Measurements from ENCODE around the gene CARS1. TPM values are rescaled to one million over a fixed set of nuclear protein-coding genes. Genes with fewer than 3 reads are reported as not detected.
A peak's percentile ranks its signal among the peaks of the same experiment; 100 is the strongest.

The CARS1 gene
- total and polyA plus RNA-seq, 7 experiments from 2014 or later: 23.9 to 70.4 (median 38.5) TPM

GRCh38 chr11:3041699-3042441 lies 15.4 kb downstream of the CARS1 start:
- Mint-ChIP-seq H3K27me3 (no peaks in the 10 kb centered on the region), H3K27ac (peak overlapping the region in 3 of 9 donors; percentile 11 to 56 (median 31)), H3K4me1 (peaks cover 6 to 28% (median 15%) of the 10 kb centered on the region in 7 donors), H3K4me3 (no peak overlapping the region), H3K36me3 (peaks cover 5 to 23% (median 10%) of the 10 kb centered on the region in 5 donors), H3K9me3 (no peaks in the 10 kb centered on the region)
- Histone ChIP-seq H3K27ac (ENCODE audit: low read depth, low read length) (no peak overlapping the region), H3K4me1 (ENCODE audit: control insufficient read depth in 2 of 2, insufficient read depth in 2 of 2, low read length in 2 of 2) (peaks cover 3 to 7% of the 10 kb centered on the region in 2 donors), H3K9me3 (ENCODE audit: control insufficient read depth in 2 of 3, low read length in 3 of 3) (no peaks in the 10 kb centered on the region), H3K4me3 (ENCODE audit: low read length) (no peak overlapping the region), H3K27me3 (ENCODE audit: control insufficient read depth in 2 of 2, insufficient read depth in 2 of 2, low read length in 2 of 2) (no peaks in the 10 kb centered on the region), H3K36me3 (ENCODE audit: control insufficient read depth in 2 of 3, insufficient read depth in 3 of 3, low read length in 3 of 3) (peaks cover 5 to 84% (median 12%) of the 10 kb centered on the region in 3 experiments)
- ATAC-seq: no peak
- DNase-seq: no peak
- intact Hi-C loops (cut with micrococcal nuclease): no loop called here
- POLR2A ChIA-PET: no interaction called here
- CTCF ChIA-PET: no interaction called here

GRCh38 chr11:3040881-3041280 lies 16.3 kb downstream of the CARS1 start:
- ChIA-PET POLR2A (no interaction called here), CTCF (no interaction called here)
- no peak overlapping the region for H3K27ac Mint-ChIP-seq
- H3K4me1 ChIP-seq (ENCODE audit: control insufficient read depth in 2 of 2, insufficient read depth in 2 of 2, low read length in 2 of 2): peaks cover 3 to 7% of the 10 kb centered on the region in 2 donors
- no peaks in the 10 kb centered on the region for H3K27me3 Mint-ChIP-seq
- peaks cover 11 to 88% (median 12%) of the 10 kb centered on the region in 3 experiments for H3K36me3 ChIP-seq (ENCODE audit: control insufficient read depth in 2 of 3, insufficient read depth in 3 of 3, low read length in 3 of 3)
- H3K27me3 ChIP-seq (ENCODE audit: control insufficient read depth in 2 of 2, insufficient read depth in 2 of 2, low read length in 2 of 2): no peaks in the 10 kb centered on the region
- peaks cover 7 to 33% (median 19%) of the 10 kb centered on the region in 5 donors for H3K36me3 Mint-ChIP-seq
- intact Hi-C loops (cut with micrococcal nuclease): no loop called here
- H3K9me3 ChIP-seq (ENCODE audit: control insufficient read depth in 2 of 3, low read length in 3 of 3): no peaks in the 10 kb centered on the region
- H3K4me1 Mint-ChIP-seq: peaks cover 12 to 36% (median 22%) of the 10 kb centered on the region in 7 donors
- no peak for DNase-seq
- H3K9me3 Mint-ChIP-seq: no peaks in the 10 kb centered on the region
- H3K27ac ChIP-seq (ENCODE audit: low read depth, low read length): no peak overlapping the region
- no peak overlapping the region for H3K4me3 ChIP-seq (ENCODE audit: low read length)
- no peak for ATAC-seq
- no peak overlapping the region for H3K4me3 Mint-ChIP-seq

- H3K4me1 ChIP-seq (ENCODE audit: control insufficient read depth in 2 of 2, insufficient read depth in 2 of 2, low read length in 2 of 2): peaks cover 3 to 7% of the 10 kb centered on the region in 2 donors
- ChIA-PET CTCF (interaction anchor here (1.0 to 4.6 kb wide), 5 partner anchors 13 to 149 kb away, joined by 3 to 25 read pairs (median 4); no protein-coding TSS in a partner anchor), POLR2A (interaction anchor here (1.3 kb wide), 1 partner anchor 49 kb away, joined by 4 read pairs; no protein-coding TSS in a partner anchor)
- DNase-seq (no peak), ATAC-seq (no peak)
- H3K27me3 ChIP-seq (ENCODE audit: control insufficient read depth in 2 of 2, insufficient read depth in 2 of 2, low read length in 2 of 2): no peaks in the 10 kb centered on the region
- H3K9me3 Mint-ChIP-seq: no peaks in the 10 kb centered on the region
- peaks cover 12 to 28% (median 19%) of the 10 kb centered on the region in 7 donors for H3K4me1 Mint-ChIP-seq
- peaks cover 11 to 81% (median 12%) of the 10 kb centered on the region in 3 experiments for H3K36me3 ChIP-seq (ENCODE audit: control insufficient read depth in 2 of 3, insufficient read depth in 3 of 3, low read length in 3 of 3)
- no peak overlapping the region for H3K27ac ChIP-seq (ENCODE audit: low read depth, low read length)
- no peak overlapping the region for H3K4me3 Mint-ChIP-seq
- no peaks in the 10 kb centered on the region for H3K27me3 Mint-ChIP-seq
- no peak overlapping the region for H3K4me3 ChIP-seq (ENCODE audit: low read length)
- H3K9me3 ChIP-seq (ENCODE audit: control insufficient read depth in 2 of 3, low read length in 3 of 3): no peaks in the 10 kb centered on the region
- H3K36me3 Mint-ChIP-seq: peaks cover 8 to 46% (median 24%) of the 10 kb centered on the region in 5 donors
- intact Hi-C loops (cut with micrococcal nuclease): loop anchor here (1.0 to 2.0 kb wide), 3 partner anchors 19 to 53 kb away; partner anchors contain the start of gene CARS1 (in 1 of the 2)
- H3K27ac Mint-ChIP-seq: peak overlapping the region in 1 of 9 donors; percentile 31
These were observed 19.3 kb downstream of the CARS1 start for GRCh38 chr11:3037945-3038271.

GRCh38 chr11:3037040-3037944 lies 19.9 kb downstream of the CARS1 start:
- POLR2A ChIA-PET: interaction anchor here (1.3 kb wide), 1 partner anchor 48 kb away, joined by 4 read pairs; no protein-coding TSS in a partner anchor
- Histone ChIP-seq H3K36me3 (ENCODE audit: control insufficient read depth in 2 of 3, insufficient read depth in 3 of 3, low read length in 3 of 3) (peaks cover 11 to 81% (median 12%) of the 10 kb centered on the region in 3 experiments), H3K9me3 (ENCODE audit: control insufficient read depth in 2 of 3, low read length in 3 of 3) (no peaks in the 10 kb centered on the region), H3K4me3 (ENCODE audit: low read length) (no peak overlapping the region), H3K27ac (ENCODE audit: low read depth, low read length) (no peak overlapping the region), H3K4me1 (ENCODE audit: control insufficient read depth in 2 of 2, insufficient read depth in 2 of 2, low read length in 2 of 2) (peaks cover 3 to 7% of the 10 kb centered on the region in 2 donors), H3K27me3 (ENCODE audit: control insufficient read depth in 2 of 2, insufficient read depth in 2 of 2, low read length in 2 of 2) (no peaks in the 10 kb centered on the region)
- DNase-seq: peak in 7 of 9 donors; percentile 9 to 43 (median 23)
- Mint-ChIP-seq H3K36me3 (peaks cover 8 to 52% (median 25%) of the 10 kb centered on the region in 5 donors), H3K9me3 (no peaks in the 10 kb centered on the region), H3K27ac (peak overlapping the region in 4 of 9 donors; percentile 18 to 87 (median 48)), H3K4me1 (peaks cover 12 to 32% (median 18%) of the 10 kb centered on the region in 7 donors), H3K27me3 (no peaks in the 10 kb centered on the region), H3K4me3 (peak overlapping the region in 1 of 10 donors; percentile 43)
- intact Hi-C loops (cut with micrococcal nuclease): loop anchor here (1.0 to 2.0 kb wide), 3 partner anchors 20 to 54 kb away; partner anchors contain the start of gene CARS1 (in 1 of the 2)
- peak; percentile 72 for ATAC-seq
- CTCF ChIA-PET: interaction anchor here (1.0 to 4.6 kb wide), 5 partner anchors 15 to 148 kb away, joined by 4 to 25 read pairs (median 4); no protein-coding TSS in a partner anchor

- CTCF ChIA-PET: interaction anchor here (1.2 to 4.6 kb wide), 2 partner anchors 54 to 61 kb away, joined by 4 to 25 read pairs; no protein-coding TSS in a partner anchor
- Mint-ChIP-seq H3K27ac (peak overlapping the region in 2 of 9 donors; percentile 18 to 30), H3K27me3 (no peaks in the 10 kb centered on the region), H3K4me1 (peaks cover 12 to 38% (median 19%) of the 10 kb centered on the region in 7 donors), H3K4me3 (peak overlapping the region in 2 of 10 donors; percentile 10 to 47), H3K36me3 (peaks cover 8 to 54% (median 26%) of the 10 kb centered on the region in 5 donors), H3K9me3 (no peaks in the 10 kb centered on the region)
- Histone ChIP-seq H3K36me3 (ENCODE audit: control insufficient read depth in 2 of 3, insufficient read depth in 3 of 3, low read length in 3 of 3) (peaks cover 7 to 75% (median 11%) of the 10 kb centered on the region in 3 experiments), H3K4me3 (ENCODE audit: low read length) (no peak overlapping the region), H3K9me3 (ENCODE audit: control insufficient read depth in 2 of 3, low read length in 3 of 3) (no peaks in the 10 kb centered on the region), H3K27me3 (ENCODE audit: control insufficient read depth in 2 of 2, insufficient read depth in 2 of 2, low read length in 2 of 2) (no peaks in the 10 kb centered on the region), H3K4me1 (ENCODE audit: control insufficient read depth in 2 of 2, insufficient read depth in 2 of 2, low read length in 2 of 2) (peaks cover 3 to 7% of the 10 kb centered on the region in 2 donors), H3K27ac (ENCODE audit: low read depth, low read length) (no peak overlapping the region)
- POLR2A ChIA-PET: interaction anchor here (0.6 kb wide), 1 partner anchor 91 kb away, joined by 3 read pairs; no protein-coding TSS in a partner anchor
- ATAC-seq (peak; percentile 56), DNase-seq (no peak)
- intact Hi-C loops (cut with micrococcal nuclease): loop anchor here in 1 of 2 donors (2.0 kb wide), 2 partner anchors 20 to 22 kb away; partner anchors contain the start of gene CARS1
These were observed 20.8 kb downstream of the CARS1 start for GRCh38 chr11:3036419-3036818.

- H3K27me3 Mint-ChIP-seq: no peaks in the 10 kb centered on the region
- Histone ChIP-seq H3K36me3 (ENCODE audit: control insufficient read depth in 2 of 3, insufficient read depth in 3 of 3, low read length in 3 of 3) (peaks cover 7 to 68% (median 11%) of the 10 kb centered on the region in 3 experiments), H3K27ac (ENCODE audit: low read depth, low read length) (no peak overlapping the region), H3K9me3 (ENCODE audit: control insufficient read depth in 2 of 3, low read length in 3 of 3) (no peaks in the 10 kb centered on the region), H3K4me3 (ENCODE audit: low read length) (no peak overlapping the region), H3K4me1 (ENCODE audit: control insufficient read depth in 2 of 2, insufficient read depth in 2 of 2, low read length in 2 of 2) (peaks cover 3 to 7% of the 10 kb centered on the region in 2 donors), H3K27me3 (ENCODE audit: control insufficient read depth in 2 of 2, insufficient read depth in 2 of 2, low read length in 2 of 2) (no peaks in the 10 kb centered on the region)
- H3K36me3 Mint-ChIP-seq: peaks cover 8 to 61% (median 28%) of the 10 kb centered on the region in 5 donors
- ChIA-PET CTCF (interaction anchor here (0.7 to 4.6 kb wide), 4 partner anchors 20 to 305 kb away, joined by 3 to 25 read pairs (median 4); no protein-coding TSS in a partner anchor), POLR2A (interaction anchor here (1.1 kb wide), 1 partner anchor 46 kb away, joined by 4 read pairs; no protein-coding TSS in a partner anchor)
- H3K9me3 Mint-ChIP-seq: no peaks in the 10 kb centered on the region
- intact Hi-C loops (cut with micrococcal nuclease): no loop called here
- DNase-seq (no peak), ATAC-seq (no peak)
- H3K27ac Mint-ChIP-seq: peak overlapping the region in 1 of 9 donors; percentile 64
- H3K4me1 Mint-ChIP-seq: peaks cover 16 to 45% (median 22%) of the 10 kb centered on the region in 7 donors
- H3K4me3 Mint-ChIP-seq: no peak overlapping the region
These were observed 21.9 kb downstream of the CARS1 start for GRCh38 chr11:3035333-3035732.
